ENCODE results near the gene OTOP2. TPM values are rescaled to one million over a fixed set of nuclear protein-coding genes. Genes with fewer than 3 reads are reported as not detected.

OTOP2 gene
- polyA plus RNA-seq, 4 donors = 0.22 to 5.9 (median 0.46) TPM

GRCh38 chr17:74939534-74939933 lies 15.5 kb downstream of the OTOP2 start:
- no peak overlapping the region for H3K4me3 ChIP-seq (ENCODE audit: low read depth in 1 of 3, low read length in 3 of 3)
- 37 to 46% (median 44%) methylated on average over 8 of the region's 8 CpGs for WGBS, 3 donors
- H3K36me3 ChIP-seq (ENCODE audit: control insufficient read depth in 3 of 3, insufficient read depth in 2 of 3, low read depth in 1 of 3, low read length in 3 of 3) = peaks cover 0 to 32% (median 2%) of the 10 kb centered on the region in 3 donors
- no peaks in the 10 kb centered on the region for H3K9me3 ChIP-seq (ENCODE audit: control insufficient read depth in 2 of 2, insufficient read depth in 1 of 2, low read depth in 1 of 2, low read length in 1 of 2)
- FAIRE-seq = no peak
- DNase-seq = no peak
- H3K27me3 ChIP-seq (ENCODE audit: control insufficient read depth in 3 of 3, insufficient read depth in 3 of 3, low read length in 3 of 3) = peaks cover 0 to 52% (median 28%) of the 10 kb centered on the region in 3 donors
- H3K4me1 ChIP-seq (ENCODE audit: control insufficient read depth in 3 of 3, insufficient read depth in 2 of 3, low read depth in 1 of 3, low read length in 2 of 3) = peaks cover 2 to 34% (median 4%) of the 10 kb centered on the region in 3 donors
- no peak overlapping the region for H3K27ac ChIP-seq (ENCODE audit: low read depth in 1 of 3, low read length in 2 of 3)

GRCh38 chr17:74941128-74941725 lies 17.2 kb downstream of the OTOP2 start:
- 78 to 82% (median 79%) methylated on average over 17 to 21 of the region's 21 CpGs for WGBS, 3 donors
- peaks cover 0 to 35% (median 20%) of the 10 kb centered on the region in 3 donors for H3K27me3 ChIP-seq (ENCODE audit: control insufficient read depth in 3 of 3, insufficient read depth in 3 of 3, low read length in 3 of 3)
- DNase-seq = no peak
- no peak overlapping the region for H3K4me3 ChIP-seq (ENCODE audit: low read depth in 1 of 3, low read length in 3 of 3)
- peaks cover 0 to 33% (median 2%) of the 10 kb centered on the region in 3 donors for H3K36me3 ChIP-seq (ENCODE audit: control insufficient read depth in 3 of 3, insufficient read depth in 2 of 3, low read depth in 1 of 3, low read length in 3 of 3)
- H3K4me1 ChIP-seq (ENCODE audit: control insufficient read depth in 3 of 3, insufficient read depth in 2 of 3, low read depth in 1 of 3, low read length in 2 of 3) = peaks cover 2 to 25% (median 4%) of the 10 kb centered on the region in 3 donors
- H3K9me3 ChIP-seq (ENCODE audit: control insufficient read depth in 2 of 2, insufficient read depth in 1 of 2, low read depth in 1 of 2, low read length in 1 of 2) = no peaks in the 10 kb centered on the region
- no peak for FAIRE-seq
- no peak overlapping the region for H3K27ac ChIP-seq (ENCODE audit: low read depth in 1 of 3, low read length in 2 of 3)

GRCh38 chr17:74943808-74944522 lies 19.9 kb downstream of the OTOP2 start:
- WGBS, 3 donors = 28 to 49% (median 41%) methylated on average over 13 of the region's 13 CpGs
- H3K27ac ChIP-seq (ENCODE audit: low read depth in 1 of 3, low read length in 2 of 3) = no peak overlapping the region
- H3K27me3 ChIP-seq (ENCODE audit: control insufficient read depth in 3 of 3, insufficient read depth in 3 of 3, low read length in 3 of 3) = peaks cover 0 to 26% (median 5%) of the 10 kb centered on the region in 3 donors
- peaks cover 0 to 9% (median 4%) of the 10 kb centered on the region in 3 donors for H3K4me1 ChIP-seq (ENCODE audit: control insufficient read depth in 3 of 3, insufficient read depth in 2 of 3, low read depth in 1 of 3, low read length in 2 of 3)
- no peak for FAIRE-seq
- DNase-seq = peak in 1 of 2 donors; percentile 60
- H3K36me3 ChIP-seq (ENCODE audit: control insufficient read depth in 3 of 3, insufficient read depth in 2 of 3, low read depth in 1 of 3, low read length in 3 of 3) = peaks cover 0 to 52% (median 2%) of the 10 kb centered on the region in 3 donors
- no peak overlapping the region for H3K4me3 ChIP-seq (ENCODE audit: low read depth in 1 of 3, low read length in 3 of 3)
- H3K9me3 ChIP-seq (ENCODE audit: control insufficient read depth in 2 of 2, insufficient read depth in 1 of 2, low read depth in 1 of 2, low read length in 1 of 2) = no peaks in the 10 kb centered on the region

DNA sequence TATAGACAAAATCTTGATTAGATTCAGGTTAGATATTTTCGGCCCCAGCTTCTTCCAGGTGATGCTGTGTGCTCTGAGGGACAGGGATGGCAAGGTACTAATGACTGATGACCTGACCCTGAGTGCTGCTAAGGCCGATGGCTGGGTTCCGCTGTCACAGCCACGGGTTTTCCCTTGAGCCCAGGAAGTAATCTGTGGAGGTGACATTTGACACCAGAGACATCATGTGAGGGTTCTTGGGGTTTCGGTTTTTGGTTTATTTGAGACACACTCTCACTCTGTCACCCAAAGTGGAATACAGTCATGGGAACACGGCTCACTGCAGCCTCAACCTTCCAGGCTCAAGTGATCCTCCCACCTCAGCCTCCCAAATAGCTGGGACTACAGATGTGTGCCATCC lies 21.5 kb downstream of the OTOP2 start:
- no peak for FAIRE-seq
- 35 to 43% (median 42%) methylated on average over 6 of the region's 6 CpGs for WGBS, 3 donors
- H3K27me3 ChIP-seq (ENCODE audit: control insufficient read depth in 3 of 3, insufficient read depth in 3 of 3, low read length in 3 of 3) = peaks cover 0 to 24% (median 5%) of the 10 kb centered on the region in 3 donors

GRCh38 chr17:74946641-74947040 lies 22.6 kb downstream of the OTOP2 start:
- Histone ChIP-seq H3K4me3 (ENCODE audit: low read depth in 1 of 3, low read length in 3 of 3) (no peak overlapping the region), H3K9me3 (ENCODE audit: control insufficient read depth in 2 of 2, insufficient read depth in 1 of 2, low read depth in 1 of 2, low read length in 1 of 2) (no peaks in the 10 kb centered on the region), H3K27ac (ENCODE audit: low read depth in 1 of 3, low read length in 2 of 3) (no peak overlapping the region), H3K4me1 (ENCODE audit: control insufficient read depth in 3 of 3, insufficient read depth in 2 of 3, low read depth in 1 of 3, low read length in 2 of 3) (peaks cover 0 to 17% (median 6%) of the 10 kb centered on the region in 3 donors), H3K27me3 (ENCODE audit: control insufficient read depth in 3 of 3, insufficient read depth in 3 of 3, low read length in 3 of 3) (peaks cover 0 to 17% (median 5%) of the 10 kb centered on the region in 3 donors), H3K36me3 (ENCODE audit: control insufficient read depth in 3 of 3, insufficient read depth in 2 of 3, low read depth in 1 of 3, low read length in 3 of 3) (peaks cover 0 to 61% (median 4%) of the 10 kb centered on the region in 3 donors)
- WGBS, 3 donors = 83 to 91% (median 88%) methylated on average over 14 of the region's 14 CpGs
- no peak for DNase-seq
- no peak for FAIRE-seq

More for the DNA sequence above, 21.5 kb downstream of the OTOP2 start:
- Histone ChIP-seq H3K36me3 (ENCODE audit: control insufficient read depth in 3 of 3, insufficient read depth in 2 of 3, low read depth in 1 of 3, low read length in 3 of 3) (peaks cover 0 to 59% (median 4%) of the 10 kb centered on the region in 3 donors), H3K27ac (ENCODE audit: low read depth in 1 of 3, low read length in 2 of 3) (no peak overlapping the region), H3K4me3 (ENCODE audit: low read depth in 1 of 3, low read length in 3 of 3) (no peak overlapping the region), H3K9me3 (ENCODE audit: control insufficient read depth in 2 of 2, insufficient read depth in 1 of 2, low read depth in 1 of 2, low read length in 1 of 2) (no peaks in the 10 kb centered on the region), H3K4me1 (ENCODE audit: control insufficient read depth in 3 of 3, insufficient read depth in 2 of 3, low read depth in 1 of 3, low read length in 2 of 3) (peaks cover 0 to 6% (median 0%) of the 10 kb centered on the region in 3 donors)
- DNase-seq = no peak

DNA sequence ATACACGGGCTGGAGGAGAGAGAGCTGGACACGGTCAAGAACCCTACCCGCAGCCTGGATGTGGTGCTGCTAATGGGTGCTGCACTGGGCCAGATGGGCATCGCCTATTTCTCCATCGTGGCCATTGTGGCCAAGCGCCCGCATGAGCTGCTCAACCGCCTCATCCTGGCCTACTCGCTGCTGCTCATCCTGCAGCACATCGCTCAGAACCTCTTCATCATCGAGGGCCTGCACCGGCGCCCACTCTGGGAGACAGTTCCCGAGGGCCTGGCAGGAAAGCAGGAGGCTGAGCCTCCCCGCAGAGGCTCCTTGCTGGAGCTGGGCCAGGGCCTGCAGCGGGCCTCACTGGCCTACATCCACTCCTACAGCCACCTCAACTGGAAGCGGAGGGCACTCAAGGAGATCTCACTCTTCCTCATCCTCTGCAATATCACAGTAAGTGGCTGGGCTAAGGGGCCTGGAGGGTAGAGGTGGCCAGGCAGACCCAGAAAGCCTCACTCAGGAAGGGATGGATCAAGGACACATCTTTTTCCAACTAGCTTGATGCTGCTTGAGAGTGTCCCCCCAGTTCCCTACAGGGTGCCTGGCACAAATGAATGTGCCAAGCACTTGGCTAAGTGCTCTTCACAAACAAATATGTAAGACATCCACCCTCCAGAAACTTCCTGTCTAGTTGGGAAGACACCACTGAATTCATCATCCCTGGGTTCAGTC lies 23.1 kb downstream of the OTOP2 start:
- no peaks in the 10 kb centered on the region for H3K9me3 ChIP-seq (ENCODE audit: control insufficient read depth in 2 of 2, insufficient read depth in 1 of 2, low read depth in 1 of 2, low read length in 1 of 2)
- FAIRE-seq = no peak
- no peak overlapping the region for H3K4me3 ChIP-seq (ENCODE audit: low read depth in 1 of 3, low read length in 3 of 3)
- H3K36me3 ChIP-seq (ENCODE audit: control insufficient read depth in 3 of 3, insufficient read depth in 2 of 3, low read depth in 1 of 3, low read length in 3 of 3) = peaks cover 0 to 61% (median 2%) of the 10 kb centered on the region in 3 donors
- peaks cover 0 to 17% (median 2%) of the 10 kb centered on the region in 3 donors for H3K27me3 ChIP-seq (ENCODE audit: control insufficient read depth in 3 of 3, insufficient read depth in 3 of 3, low read length in 3 of 3)
- no peak overlapping the region for H3K27ac ChIP-seq (ENCODE audit: low read depth in 1 of 3, low read length in 2 of 3)
- no peak for DNase-seq
- 89 to 93% (median 91%) methylated on average over 17 of the region's 17 CpGs for WGBS, 3 donors
- H3K4me1 ChIP-seq (ENCODE audit: control insufficient read depth in 3 of 3, insufficient read depth in 2 of 3, low read depth in 1 of 3, low read length in 2 of 3) = peaks cover 0 to 19% (median 11%) of the 10 kb centered on the region in 3 donors

DNA sequence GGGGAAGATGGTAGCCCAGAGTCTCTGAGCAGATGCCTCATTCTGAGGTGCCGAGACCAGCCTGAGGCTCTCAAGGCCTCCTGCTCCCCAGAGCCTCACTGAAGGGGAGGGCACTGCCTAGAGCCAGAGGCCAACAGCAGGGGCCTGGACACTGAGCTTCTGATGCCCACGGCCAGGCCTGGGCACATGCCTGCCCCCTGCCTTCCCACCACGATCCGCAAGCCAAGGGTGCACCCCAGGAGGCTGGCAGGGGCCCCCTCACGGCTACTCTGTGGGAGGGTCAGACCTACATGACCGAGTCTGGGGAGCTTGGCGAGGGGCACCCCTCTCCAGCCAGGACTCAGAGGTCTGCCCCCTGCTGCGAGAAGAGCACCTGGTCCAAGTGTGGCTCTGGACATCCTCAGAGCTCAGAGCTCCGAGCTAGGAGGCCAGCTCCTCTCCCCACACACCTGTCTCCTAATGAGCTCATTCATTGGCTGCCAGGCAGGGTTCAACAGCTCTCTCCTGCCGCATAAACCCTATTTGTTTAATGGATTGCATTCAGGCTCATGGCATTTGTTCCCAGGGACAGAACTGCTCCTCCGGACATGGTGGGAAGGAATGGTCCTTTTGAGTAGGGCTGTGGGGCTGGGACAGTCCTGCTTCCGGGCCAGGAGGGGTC lies 25.5 kb downstream of the OTOP2 start:
- no peak overlapping the region for H3K4me3 ChIP-seq (ENCODE audit: low read depth in 1 of 3, low read length in 3 of 3)
- H3K9me3 ChIP-seq (ENCODE audit: control insufficient read depth in 2 of 2, insufficient read depth in 1 of 2, low read depth in 1 of 2, low read length in 1 of 2) = no peaks in the 10 kb centered on the region
- H3K27ac ChIP-seq (ENCODE audit: low read depth in 1 of 3, low read length in 2 of 3) = peak overlapping the region in 1 of 3 donors; percentile 69
- 30 to 48% (median 34%) methylated on average over 12 of the region's 12 CpGs for WGBS, 3 donors
- peaks cover 0 to 36% (median 12%) of the 10 kb centered on the region in 3 donors for H3K4me1 ChIP-seq (ENCODE audit: control insufficient read depth in 3 of 3, insufficient read depth in 2 of 3, low read depth in 1 of 3, low read length in 2 of 3)
- DNase-seq (no peak), FAIRE-seq (no peak)
- peaks cover 0 to 4% (median 0%) of the 10 kb centered on the region in 3 donors for H3K27me3 ChIP-seq (ENCODE audit: control insufficient read depth in 3 of 3, insufficient read depth in 3 of 3, low read length in 3 of 3)
- peaks cover 0 to 70% (median 2%) of the 10 kb centered on the region in 3 donors for H3K36me3 ChIP-seq (ENCODE audit: control insufficient read depth in 3 of 3, insufficient read depth in 2 of 3, low read depth in 1 of 3, low read length in 3 of 3)

DNA sequence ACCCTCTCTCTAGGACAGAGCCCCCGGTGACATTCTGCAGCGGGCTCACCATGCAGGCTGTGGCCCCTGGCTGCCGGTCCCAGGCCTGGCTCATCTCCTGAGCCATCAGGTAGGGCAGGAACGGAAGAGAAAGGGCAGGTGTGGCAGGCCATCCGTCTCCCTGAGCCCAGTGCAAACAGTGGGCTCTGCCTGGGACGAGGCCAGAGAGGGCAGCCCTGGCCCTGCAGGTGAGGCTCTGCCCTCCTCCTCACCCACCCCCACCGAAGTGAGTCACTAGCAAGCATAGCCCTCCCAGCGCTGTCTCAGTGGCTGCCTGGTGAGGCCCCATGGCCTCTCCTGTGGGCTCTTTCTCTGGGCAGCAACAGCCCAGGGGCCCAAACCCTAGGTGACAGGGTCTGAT lies 26.1 kb downstream of the OTOP2 start:
- FAIRE-seq (no peak), DNase-seq (peak in 1 of 2 donors; percentile 53)
- Histone ChIP-seq H3K27me3 (ENCODE audit: control insufficient read depth in 3 of 3, insufficient read depth in 3 of 3, low read length in 3 of 3) (peaks cover 0 to 4% (median 0%) of the 10 kb centered on the region in 3 donors), H3K36me3 (ENCODE audit: control insufficient read depth in 3 of 3, insufficient read depth in 2 of 3, low read depth in 1 of 3, low read length in 3 of 3) (peaks cover 0 to 76% (median 2%) of the 10 kb centered on the region in 3 donors), H3K4me1 (ENCODE audit: control insufficient read depth in 3 of 3, insufficient read depth in 2 of 3, low read depth in 1 of 3, low read length in 2 of 3) (peaks cover 0 to 36% (median 12%) of the 10 kb centered on the region in 3 donors), H3K27ac (ENCODE audit: low read depth in 1 of 3, low read length in 2 of 3) (peak overlapping the region in 2 of 3 donors; percentile 50 to 69), H3K4me3 (ENCODE audit: low read depth in 1 of 3, low read length in 3 of 3) (no peak overlapping the region), H3K9me3 (ENCODE audit: control insufficient read depth in 2 of 2, insufficient read depth in 1 of 2, low read depth in 1 of 2, low read length in 1 of 2) (no peaks in the 10 kb centered on the region)
- WGBS, 3 donors = 14 to 59% (median 24%) methylated on average over 6 to 8 of the region's 8 CpGs

Measured in small intestine (tissue), 7 donors.